Measurements from ENCODE around the gene PPFIA3. TPM values are rescaled to one million over a fixed set of nuclear protein-coding genes. Genes with fewer than 3 reads are reported as not detected.

PPFIA3 gene
- total RNA-seq, 1 experiment from 2014 or later = 19.1 TPM

GRCh38 chr19:49154279-49154678 is 34.9 kb downstream of the PPFIA3 start:
- peaks cover 0 to 10% (median 0%) of the 10 kb centered on the region in 3 experiments; a peak in 3 of 7 replicates for H3K36me3 Mint-ChIP-seq (ENCODE audit: insufficient read depth in 1 of 3, low read depth in 3 of 3)
- Histone ChIP-seq H3K56ac (ENCODE audit: insufficient read length, low read depth, low read length) (no peak overlapping the region), H3K9ac (ENCODE audit: extremely low read depth, insufficient read length, low read length) (no peak overlapping the region), H3K14ac (ENCODE audit: insufficient read depth, low read length) (no peak overlapping the region), H3K79me1 (ENCODE audit: insufficient read depth, low read depth, low read length, poor library complexity, severe bottlenecking) (no peaks in the 10 kb centered on the region), H2BK120ac (ENCODE audit: low read depth, low read length, poor library complexity, severe bottlenecking) (no peak overlapping the region), H3T11ph (ENCODE audit: low read length) (no peak overlapping the region), H3K18ac (ENCODE audit: insufficient read length, low read depth, low read length) (no peak overlapping the region), H2BK5ac (ENCODE audit: insufficient read length, low read length) (no peak overlapping the region), H4K5ac (ENCODE audit: insufficient read length, low read depth, low read length) (no peak overlapping the region), H2BK20ac (ENCODE audit: low read depth, low read length, poor library complexity, severe bottlenecking) (no peak overlapping the region), H3K4me1 (ENCODE audit: insufficient read depth, low read length) (peaks cover 7% of the 10 kb centered on the region; the same call in 1 of the 2 replicates), H3K23ac (ENCODE audit: insufficient read length, low read depth, low read length) (no peak overlapping the region), H3K27me3 (ENCODE audit: insufficient read depth, low read length) (no peaks in the 10 kb centered on the region; the same call in 1 of the 2 replicates), H4K91ac (ENCODE audit: insufficient read length, low read depth, low read length) (no peak overlapping the region), H2AFZ (ENCODE audit: low read length) (no peak overlapping the region), H3K79me2 (ENCODE audit: insufficient read depth, low read length) (no peaks in the 10 kb centered on the region), H3K27ac (ENCODE audit: insufficient read length, low read depth, low read length) (no peak overlapping the region), H4K8ac (replicated peaks; ENCODE audit: insufficient read length, low read depth, low read length) (no peak overlapping the region), H3K4ac (ENCODE audit: low read depth, low read length) (no peak overlapping the region), H4K20me1 (ENCODE audit: control insufficient read depth, insufficient read depth, insufficient read length) (no peaks in the 10 kb centered on the region), H3K4me2 (ENCODE audit: insufficient read depth, insufficient read length, low read length) (no peak overlapping the region), H2BK12ac (ENCODE audit: insufficient read length, low read depth, low read length) (no peak overlapping the region), H2AK5ac (ENCODE audit: insufficient read length, low read length) (no peak overlapping the region), H3K23me2 (ENCODE audit: insufficient read length, low read depth, low read length, poor library complexity, severe bottlenecking) (peaks cover 27% of the 10 kb centered on the region), H2BK15ac (ENCODE audit: low read depth, low read length) (no peak overlapping the region), H3K9me3 (ENCODE audit: control insufficient read depth, low read depth, low read length) (no peaks in the 10 kb centered on the region)
- H3K9me3 Mint-ChIP-seq = peaks cover 0 to 6% of the 10 kb centered on the region in 2 experiments; a peak in 3 of 5 replicates
- no peak overlapping the region for H3K4me3 Mint-ChIP-seq
- no peak overlapping the region for H3K27ac Mint-ChIP-seq
- WGBS (ENCODE audit: extremely low coverage, insufficient read length, low lambda C conversion rate) = no CpG with 5 or more reads among the region's 6 CpGs
- no peak for TF ChIP-seq CTCF (conservative IDR thresholded peaks at IDR 0.05)
- peaks cover 20 to 50% of the 10 kb centered on the region in 2 experiments for H3K4me1 Mint-ChIP-seq
- H3K27me3 Mint-ChIP-seq (ENCODE audit: low read depth) = peaks cover 54% of the 10 kb centered on the region
- DNase-seq = no peak
